Mammary epithelial cell (primary cell): Measurements from ENCODE around the gene RABL3.

Experiments used
- CTCF ChIP-seq, 2 donors: IDR thresholded peaks in 1 of 2; conservative IDR thresholded peaks in 1 of 2; 2 replicates each; pipeline ENCODE4 v1.5.1; 2011 to 2012; ENCODE audit warnings: inconsistent platforms in 2 of 2, low read length in 2 of 2, mild to moderate bottlenecking in 2 of 2, control low read depth in 1 of 2, low read depth in 1 of 2; ENCODE audit not compliant: insufficient read depth in 1 of 2; ENCODE audit errors: extremely low read depth in 1 of 2
- EZH2 ChIP-seq: IDR thresholded peaks from 2 replicates; pipeline ENCODE4 v1.6.1; 2012; ENCODE audit warnings: low read length, inconsistent platforms, borderline replicate concordance

DNA sequence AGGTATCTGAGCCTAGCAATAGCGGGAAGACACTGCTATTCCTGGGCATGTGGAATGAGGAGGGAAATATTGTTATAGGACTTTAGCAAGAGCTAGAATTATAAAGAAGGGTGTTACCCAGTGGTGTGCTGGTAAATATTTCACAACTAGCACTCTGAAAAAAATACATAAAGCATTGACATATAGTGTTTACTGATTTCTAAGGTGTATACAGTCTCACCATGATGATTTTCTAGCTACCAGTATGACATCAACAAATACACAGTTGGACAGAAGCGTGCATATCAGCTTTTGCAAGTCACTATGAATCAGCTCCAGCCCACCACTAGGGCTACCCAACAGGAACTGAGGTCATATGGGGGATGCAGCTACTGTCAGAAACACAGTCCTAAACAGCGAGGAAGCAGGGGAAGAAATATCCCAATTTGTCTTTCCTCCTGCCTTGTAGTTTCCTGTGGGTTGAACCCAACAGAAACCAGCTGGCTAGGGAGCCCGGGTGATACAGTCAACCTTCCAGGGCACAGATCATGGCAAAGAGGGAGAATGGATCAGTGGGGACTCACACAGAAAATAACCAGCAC is 99.9 kb downstream of the RABL3 start:
- TF ChIP-seq CTCF (conservative IDR thresholded peaks at IDR 0.05 in 1 of 2, IDR thresholded peaks at IDR 0.05 in 1 of 2; ENCODE audit: extremely low read depth in 1 of 2, insufficient read depth in 1 of 2, low read depth in 1 of 2, low read length in 2 of 2): no peak
- no peak for TF ChIP-seq EZH2
